Stimulated activated CD4-positive, alpha-beta T cell treated with anti-CD3 and anti-CD28 coated beads, Interleukin-12 subunit alpha, Interleukin-12 subunit beta, amount 100 ng/mL, for 4 hours (primary cell): ENCODE data around the gene PGRMC2.

Experiments used
- DNase-seq: peaks from one replicate; pipeline ENCODE4 v3.0.0-alpha.2; 2020

The PGRMC2 gene, protein sequence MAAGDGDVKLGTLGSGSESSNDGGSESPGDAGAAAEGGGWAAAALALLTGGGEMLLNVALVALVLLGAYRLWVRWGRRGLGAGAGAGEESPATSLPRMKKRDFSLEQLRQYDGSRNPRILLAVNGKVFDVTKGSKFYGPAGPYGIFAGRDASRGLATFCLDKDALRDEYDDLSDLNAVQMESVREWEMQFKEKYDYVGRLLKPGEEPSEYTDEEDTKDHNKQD

GRCh38 chr4:128287141-128287870 is at the start of gene PGRMC2:
Gene PGRMC2 (minus strand): TSS chr4:128287813. CDS start chr4:128287790, 23 bp downstream.
- no peak for DNase-seq

GRCh38 chr4:128335541-128335940 is 47.9 kb upstream of the PGRMC2 start:
- DNase-seq = no peak

DNA sequence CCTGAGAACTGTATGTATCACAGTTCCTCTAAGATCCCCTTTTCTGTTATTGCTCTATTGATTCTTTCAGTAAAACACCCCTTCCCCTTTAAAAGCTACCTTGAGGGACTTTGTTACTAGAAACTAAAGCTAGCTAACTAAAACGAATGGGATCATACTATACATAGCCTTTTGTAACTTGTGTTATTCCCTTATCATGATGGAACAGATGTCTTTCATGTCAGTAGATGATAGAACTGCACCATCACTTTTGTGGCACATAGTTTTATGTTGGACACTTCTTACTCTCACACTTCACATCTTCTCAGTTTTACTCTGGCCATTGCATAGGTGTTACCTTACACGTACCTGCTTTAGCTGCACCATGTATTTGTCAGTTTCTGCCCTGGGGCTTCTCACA is 46.6 kb upstream of the PGRMC2 start:
- no peak for DNase-seq

DNA sequence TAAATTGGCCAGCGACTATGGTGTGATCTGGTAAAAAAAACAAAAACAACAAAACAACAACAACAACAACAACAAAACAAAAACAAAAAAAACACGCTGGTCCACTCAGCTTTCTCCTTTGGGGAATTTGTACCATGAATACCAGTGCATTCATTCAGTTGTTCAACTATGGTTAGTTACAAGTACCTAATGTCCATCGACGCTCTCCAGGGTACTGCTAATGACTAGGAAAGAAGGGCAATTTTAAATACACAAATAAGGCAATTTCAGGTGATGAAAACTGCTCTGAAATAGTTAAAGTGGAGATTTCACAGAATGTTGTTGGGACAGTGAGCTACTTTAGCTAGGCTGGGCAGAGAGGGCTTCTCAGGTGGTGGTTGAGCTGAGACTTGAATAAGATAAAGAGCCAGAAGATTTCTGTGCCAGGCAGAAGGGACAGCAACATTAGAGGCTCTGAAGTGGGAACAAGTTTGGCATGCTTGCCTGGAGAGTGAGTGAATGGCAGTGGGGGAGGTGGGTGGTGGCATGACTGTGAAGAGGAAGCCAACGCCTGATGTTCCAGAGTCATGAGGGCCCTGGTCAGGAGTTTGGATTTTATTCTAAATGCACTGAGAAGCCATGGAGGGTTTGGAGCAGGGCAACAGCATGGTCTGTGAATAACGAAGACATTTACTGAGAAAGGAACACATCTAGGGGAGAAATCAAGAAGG is 45.9 kb upstream of the PGRMC2 start:
- no peak for DNase-seq

DNA sequence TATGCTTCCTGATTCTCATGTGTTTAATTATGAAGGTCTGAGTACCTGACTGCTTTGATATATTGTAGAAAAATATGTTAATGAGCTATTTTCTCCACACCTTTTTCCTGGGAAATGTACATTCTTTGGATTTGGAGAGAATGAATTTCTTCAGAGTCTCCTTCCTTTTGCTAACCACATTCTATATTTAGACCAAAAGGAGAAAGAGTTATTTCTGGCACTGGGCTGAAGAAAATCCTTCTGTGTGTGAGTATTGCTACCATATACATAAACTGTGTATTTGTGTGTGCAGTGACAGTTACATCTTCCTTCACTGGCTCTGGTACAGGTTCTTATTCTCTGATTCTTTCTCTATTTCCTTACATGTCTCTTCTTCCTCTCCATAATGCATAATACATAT is 44.5 kb upstream of the PGRMC2 start:
- no peak for DNase-seq

DNA sequence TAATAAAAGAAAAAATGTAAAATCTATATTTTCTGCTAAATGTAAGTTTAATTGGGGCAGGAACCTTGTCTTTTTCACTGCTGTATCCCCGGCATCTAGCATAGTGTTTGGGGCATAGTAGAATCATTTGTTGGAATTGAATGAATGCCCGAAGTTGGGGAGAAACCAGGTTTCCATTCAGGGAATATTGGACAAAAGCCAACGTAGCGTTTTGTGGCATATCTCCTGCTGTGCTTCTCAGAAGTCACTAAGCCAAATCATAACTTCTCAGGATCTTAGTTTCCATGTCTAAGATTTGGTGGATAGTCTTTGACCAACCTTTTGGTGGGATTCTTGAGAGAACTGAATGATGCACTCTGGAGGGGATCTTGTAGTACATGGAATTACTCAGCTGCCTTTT is 42.0 kb upstream of the PGRMC2 start:
- no peak for DNase-seq

DNA sequence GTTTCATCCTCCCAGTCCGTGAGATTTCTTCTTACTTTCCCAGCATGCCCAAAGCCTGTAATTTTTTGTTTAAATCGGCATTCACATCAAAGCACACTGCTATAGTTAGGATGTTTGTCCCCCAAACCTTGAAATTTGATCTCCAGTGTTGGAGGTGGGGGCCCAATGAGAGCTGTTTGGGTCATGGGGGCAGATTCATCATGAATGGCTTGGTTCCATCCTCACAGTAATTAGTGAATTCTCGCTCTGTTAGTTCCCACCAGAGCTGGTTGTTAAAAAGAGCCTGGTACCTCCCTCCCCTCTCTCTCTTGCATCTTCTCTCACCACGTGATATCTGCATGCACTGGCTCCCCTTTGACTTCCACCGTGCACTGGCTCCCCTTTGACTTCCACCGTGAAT is 40.5 kb upstream of the PGRMC2 start:
- DNase-seq = no peak

DNA sequence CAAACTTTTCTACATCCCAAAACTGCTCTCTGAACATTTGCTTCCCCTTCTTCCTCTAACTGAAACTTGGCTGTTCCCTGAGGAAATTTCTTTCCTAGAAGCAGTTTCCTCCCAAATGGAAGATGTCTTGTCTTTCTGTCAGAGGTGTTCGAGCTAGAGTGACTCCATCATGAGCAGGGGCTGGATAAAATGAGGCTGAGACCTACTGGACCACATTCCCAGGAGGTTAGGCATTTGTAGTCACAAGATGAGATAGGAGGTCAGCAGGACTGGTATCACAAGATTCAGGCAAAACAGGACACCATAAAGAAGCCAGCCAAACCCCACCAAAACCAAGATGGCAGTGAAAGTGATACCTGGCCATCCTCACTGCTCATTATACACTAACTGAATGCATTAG is 35.8 kb upstream of the PGRMC2 start:
- no peak for DNase-seq

DNA sequence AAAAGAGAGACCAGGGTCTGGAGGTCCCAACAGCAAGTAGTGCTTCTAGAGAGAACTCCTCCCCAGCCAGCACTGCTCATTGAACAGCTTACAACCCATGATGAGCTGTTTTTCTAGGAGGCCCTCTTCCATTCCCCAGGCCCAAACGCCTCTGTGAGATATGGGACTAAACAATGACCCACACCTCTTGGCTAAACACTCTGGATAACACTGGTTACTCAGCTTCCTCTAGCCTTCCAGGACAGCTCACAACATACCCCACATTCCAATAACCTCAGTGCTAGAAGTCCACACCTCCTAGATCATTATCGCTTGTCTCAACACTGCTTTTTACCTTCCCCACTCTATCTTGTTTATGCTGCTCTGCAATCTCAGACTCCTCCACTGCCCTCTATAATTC is 35.4 kb upstream of the PGRMC2 start:
- no peak for DNase-seq

DNA sequence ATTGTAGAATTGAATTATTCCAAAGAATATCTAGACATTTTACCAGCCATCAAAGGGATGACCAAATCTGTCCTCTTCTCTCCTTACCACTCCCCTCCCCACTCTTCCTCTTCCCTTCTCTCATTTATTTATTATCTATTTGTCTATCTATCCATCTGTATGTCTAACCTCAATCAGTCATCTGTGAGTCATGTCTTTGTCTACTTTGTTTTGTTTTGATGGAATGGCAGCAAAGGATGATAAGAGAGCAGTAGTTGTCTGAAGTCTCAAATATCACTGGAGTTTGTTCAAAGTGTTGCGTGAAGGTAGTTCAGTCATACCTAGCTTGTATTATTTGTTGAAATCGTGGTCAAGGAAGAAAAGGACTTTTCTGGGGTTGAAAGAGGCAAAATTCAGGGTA is 34.7 kb upstream of the PGRMC2 start:
- DNase-seq = no peak

DNA sequence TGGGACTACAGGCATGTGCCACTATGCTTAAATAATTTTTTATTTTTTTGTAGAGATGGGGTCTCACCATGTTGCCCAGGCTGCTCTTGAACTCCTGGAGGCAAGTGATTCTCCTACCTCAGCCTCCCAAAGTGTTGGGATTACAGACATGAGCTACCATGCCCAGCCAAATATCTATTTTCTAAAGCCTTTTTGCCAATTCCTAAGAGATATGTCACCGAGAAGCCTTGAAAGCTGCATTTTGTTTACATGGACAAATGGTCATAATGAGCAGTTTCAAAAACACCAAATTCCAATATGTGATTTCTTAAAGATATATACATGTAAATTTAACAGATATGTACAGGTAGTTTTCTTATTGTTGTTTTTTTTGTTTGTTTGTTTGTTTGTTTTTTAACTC is 33.0 kb upstream of the PGRMC2 start:
- no peak for DNase-seq

- DNase-seq = no peak
Measured at GRCh38 chr4:128315756-128316520, 28.3 kb upstream of the PGRMC2 start.

DNA sequence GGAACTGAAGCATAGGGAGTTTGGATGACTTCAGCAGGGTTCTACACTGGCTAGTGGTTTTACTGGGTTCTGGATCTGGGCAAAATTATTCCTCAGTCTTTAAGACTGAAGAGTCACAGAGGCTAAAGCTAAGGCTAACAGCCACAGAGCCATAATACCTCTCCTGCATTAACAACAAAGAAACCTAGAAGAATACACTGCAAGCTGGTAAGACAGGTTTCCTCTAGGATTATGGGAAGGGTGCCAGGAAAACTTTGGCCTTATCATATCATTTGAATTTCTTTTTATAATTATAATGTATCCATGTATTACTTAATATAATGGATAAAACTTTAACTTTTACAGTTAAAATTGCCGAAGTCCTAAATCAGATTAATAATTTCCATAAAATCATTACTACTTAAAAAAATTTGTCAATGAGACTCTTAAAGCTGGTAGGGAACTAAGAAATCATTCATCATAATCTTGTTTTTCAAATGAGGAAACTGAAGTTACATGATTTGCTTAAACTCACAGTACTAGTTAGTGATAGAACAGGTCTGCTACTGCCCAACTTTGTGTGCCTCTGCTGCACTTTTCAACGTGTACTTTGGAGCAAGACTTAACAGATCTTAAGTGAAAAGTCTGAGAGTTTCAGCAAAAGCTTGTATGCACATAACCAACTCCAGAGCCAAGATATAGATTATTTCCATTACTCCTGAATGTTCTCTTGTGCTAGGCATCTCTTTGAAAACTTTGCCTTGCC is 24.2 kb upstream of the PGRMC2 start:
- no peak for DNase-seq

DNA sequence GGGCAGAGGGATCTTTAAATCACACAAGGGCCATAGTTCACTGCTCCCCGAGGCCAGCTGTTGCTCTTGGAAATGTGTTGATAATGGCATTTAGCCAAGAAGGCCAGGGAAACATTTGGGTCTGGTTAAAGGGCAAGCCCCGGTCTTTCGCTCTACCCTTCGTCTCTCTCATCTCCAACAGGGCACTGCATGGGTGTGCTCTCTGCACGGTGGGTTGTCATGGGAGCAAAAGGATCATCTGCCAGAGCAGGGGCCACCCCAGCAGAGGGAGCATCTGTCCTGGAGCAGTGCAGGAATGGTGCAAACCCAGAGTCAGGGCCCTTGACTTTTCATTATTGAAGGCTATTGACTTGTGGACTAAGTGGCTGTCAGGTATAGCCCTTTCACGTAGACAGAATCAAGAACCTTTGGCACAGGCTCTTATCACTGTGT is 22.7 kb upstream of the PGRMC2 start:
- no peak for DNase-seq

DNA sequence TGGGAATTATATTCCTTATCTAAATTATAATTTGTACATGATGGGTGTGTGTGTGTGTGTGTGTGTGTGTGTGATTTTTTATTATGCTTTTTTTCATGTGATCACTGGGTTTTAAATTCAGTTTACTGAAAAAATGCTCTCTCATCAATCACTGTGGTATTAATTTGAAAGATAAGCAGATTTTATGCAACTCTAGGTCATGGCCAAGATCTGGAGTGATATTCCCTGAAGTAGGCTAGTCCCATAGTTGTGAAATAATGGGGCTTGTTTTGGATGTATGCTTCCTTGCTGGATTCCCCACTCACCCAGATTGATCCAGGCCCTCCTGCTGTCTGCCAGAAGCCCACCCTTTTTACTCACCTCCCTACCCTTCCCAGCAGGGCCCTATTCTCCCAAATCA is 22.0 kb upstream of the PGRMC2 start:
- DNase-seq = no peak

GRCh38 chr4:128308986-128309385 is 21.4 kb upstream of the PGRMC2 start:
- no peak for DNase-seq

- DNase-seq = no peak
Measured at GRCh38 chr4:128307123-128307571, 19.5 kb upstream of the PGRMC2 start.

GRCh38 chr4:128305942-128306341 is 18.3 kb upstream of the PGRMC2 start:
- no peak for DNase-seq

- DNase-seq = no peak
Measured at GRCh38 chr4:128303986-128304385, 16.4 kb upstream of the PGRMC2 start.

DNA sequence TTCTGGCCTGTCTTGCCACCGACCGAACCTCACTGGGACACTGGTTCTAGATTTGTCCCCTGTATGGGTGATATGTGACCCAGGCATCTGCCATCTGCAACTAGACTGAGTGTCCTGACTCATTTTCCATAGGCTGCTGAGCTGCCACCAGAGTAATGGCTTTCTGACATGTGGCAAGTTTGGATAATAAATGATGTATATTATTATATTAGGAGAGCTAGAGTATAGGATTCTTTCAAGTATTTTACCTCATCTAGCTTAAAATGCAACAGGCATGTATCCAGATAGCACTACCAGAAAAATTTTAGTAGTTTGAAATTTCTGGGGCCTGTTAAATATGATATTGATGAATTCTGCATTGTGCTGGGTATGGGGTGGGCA is 15.8 kb upstream of the PGRMC2 start:
- no peak for DNase-seq

GRCh38 chr4:128301979-128302378 is 14.4 kb upstream of the PGRMC2 start:
- DNase-seq = no peak

GRCh38 chr4:128299848-128300247 is 12.2 kb upstream of the PGRMC2 start:
- DNase-seq = no peak

DNA sequence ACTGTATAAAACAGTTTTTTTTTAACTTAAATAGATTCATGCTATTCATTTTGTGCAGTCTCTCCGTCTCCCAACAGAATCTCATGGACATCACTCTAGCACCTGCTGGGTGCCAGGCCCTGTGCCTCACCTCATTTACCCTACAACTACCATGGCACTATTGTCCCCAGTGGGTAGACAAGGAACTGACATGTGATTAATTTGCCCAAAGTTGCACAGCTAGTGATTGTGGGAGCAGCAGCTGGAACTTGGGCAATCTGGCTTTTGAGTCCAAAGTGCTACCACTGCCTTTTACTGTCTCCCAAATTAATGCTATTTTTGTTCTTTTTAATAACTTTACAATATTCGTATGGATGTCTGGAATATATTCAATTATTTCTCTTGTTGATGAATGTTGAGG is 11.2 kb upstream of the PGRMC2 start:
- no peak for DNase-seq
